Measurements from ENCODE around the gene RNF26.

Gene RNF26

DNA sequence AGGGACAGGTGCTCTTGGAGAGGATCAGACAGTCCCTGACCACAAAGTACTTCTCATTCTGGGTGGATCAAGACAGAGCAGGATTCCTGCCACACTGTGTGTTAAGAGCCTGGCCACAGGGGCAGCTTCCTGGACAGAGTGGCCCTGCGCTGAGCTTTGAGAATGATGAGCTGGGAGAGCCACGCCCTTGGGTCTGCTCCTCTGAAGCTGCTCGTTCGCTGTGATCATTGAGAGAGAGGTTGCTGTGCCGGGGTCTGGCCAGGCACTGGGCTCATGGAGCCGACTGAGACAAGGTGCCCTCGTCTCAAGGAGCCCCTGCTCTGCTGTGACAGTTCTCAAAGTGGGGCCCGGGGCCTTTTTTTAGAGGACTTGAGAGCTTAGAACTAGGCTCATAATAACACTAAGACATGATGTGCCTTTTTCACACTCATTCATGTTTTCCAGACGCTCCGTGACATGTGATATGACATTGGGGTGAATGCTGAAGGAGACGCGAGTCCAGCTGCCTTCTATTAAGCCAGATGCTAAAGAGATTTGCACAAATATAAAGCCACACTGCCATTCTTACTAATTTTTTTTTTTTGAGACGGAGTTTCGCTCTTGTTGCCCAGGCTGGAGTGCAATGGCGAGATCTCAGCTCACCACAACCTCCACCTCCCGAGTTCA lies 13.7 kb downstream of the RNF26 start:
- DNase-seq (ENCODE audit: low read depth): no peak
- no peak for TF ChIP-seq CTCF (conservative IDR thresholded peaks at IDR 0.05; ENCODE audit: control insufficient read depth, insufficient read depth, low read depth, low read length)

GRCh38 chr11:119350302-119350701 lies 16.0 kb downstream of the RNF26 start:
- no peak overlapping the region for H3K4me3 ChIP-seq (ENCODE audit: control insufficient read depth, low read depth, low read length)
- DNase-seq (ENCODE audit: low read depth): no peak
- no peak for TF ChIP-seq CTCF (conservative IDR thresholded peaks at IDR 0.05; ENCODE audit: control insufficient read depth, insufficient read depth, low read depth, low read length)

More for the DNA sequence above, 13.7 kb downstream of the RNF26 start:
- H3K4me3 ChIP-seq (ENCODE audit: control insufficient read depth, low read depth, low read length): no peak overlapping the region

DNA sequence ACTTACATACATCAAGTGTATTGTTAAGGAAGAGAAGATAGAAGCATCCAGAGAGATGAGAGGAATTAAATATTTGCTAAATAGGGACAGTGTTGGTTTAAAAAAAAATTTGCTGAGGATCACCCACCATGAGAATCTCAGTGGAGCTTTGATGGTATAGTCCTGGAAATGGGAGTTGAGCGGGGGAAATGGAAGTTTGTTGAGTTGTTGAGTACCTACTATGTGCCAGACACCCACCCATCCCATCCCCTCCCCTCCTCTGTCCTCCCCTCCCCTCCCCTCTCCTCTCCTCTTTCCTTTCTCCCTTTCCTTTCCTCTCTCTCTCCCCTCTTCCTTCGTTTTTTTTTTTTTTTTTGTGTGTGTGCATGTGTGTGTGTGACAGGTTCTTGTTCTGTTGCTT lies 16.9 kb downstream of the RNF26 start:
- no peak for TF ChIP-seq CTCF (conservative IDR thresholded peaks at IDR 0.05; ENCODE audit: control insufficient read depth, insufficient read depth, low read depth, low read length)
- no peak for DNase-seq (ENCODE audit: low read depth)
- H3K4me3 ChIP-seq (ENCODE audit: control insufficient read depth, low read depth, low read length): no peak overlapping the region

DNA sequence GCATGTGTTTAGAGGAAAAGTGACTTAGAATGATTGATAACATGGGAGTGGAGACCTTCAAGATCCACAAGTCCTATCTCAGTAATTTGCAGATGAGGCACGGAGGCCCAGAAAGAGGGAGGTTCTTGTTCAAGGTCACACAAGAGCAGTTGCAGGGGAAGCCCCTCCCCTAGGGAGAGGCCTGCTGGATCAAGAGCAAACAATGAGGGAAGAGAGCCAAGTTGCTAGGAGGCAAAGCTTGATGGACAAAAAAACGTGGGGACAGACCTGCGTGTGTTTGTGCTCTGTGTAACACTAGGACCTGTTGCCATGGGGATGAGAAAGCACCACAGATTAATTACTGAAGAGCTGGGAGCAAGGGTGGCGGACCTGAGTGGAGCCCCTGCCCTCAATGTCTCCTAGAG lies 18.5 kb downstream of the RNF26 start:
- H3K4me3 ChIP-seq (ENCODE audit: control insufficient read depth, low read depth, low read length): no peak overlapping the region
- no peak for DNase-seq (ENCODE audit: low read depth)
- TF ChIP-seq CTCF (conservative IDR thresholded peaks at IDR 0.05; ENCODE audit: control insufficient read depth, insufficient read depth, low read depth, low read length): no peak

GRCh38 chr11:119355091-119355843 lies 20.9 kb downstream of the RNF26 start:
- TF ChIP-seq CTCF (conservative IDR thresholded peaks at IDR 0.05; ENCODE audit: control insufficient read depth, insufficient read depth, low read depth, low read length): no peak
- no peak overlapping the region for H3K4me3 ChIP-seq (ENCODE audit: control insufficient read depth, low read depth, low read length)

DNA sequence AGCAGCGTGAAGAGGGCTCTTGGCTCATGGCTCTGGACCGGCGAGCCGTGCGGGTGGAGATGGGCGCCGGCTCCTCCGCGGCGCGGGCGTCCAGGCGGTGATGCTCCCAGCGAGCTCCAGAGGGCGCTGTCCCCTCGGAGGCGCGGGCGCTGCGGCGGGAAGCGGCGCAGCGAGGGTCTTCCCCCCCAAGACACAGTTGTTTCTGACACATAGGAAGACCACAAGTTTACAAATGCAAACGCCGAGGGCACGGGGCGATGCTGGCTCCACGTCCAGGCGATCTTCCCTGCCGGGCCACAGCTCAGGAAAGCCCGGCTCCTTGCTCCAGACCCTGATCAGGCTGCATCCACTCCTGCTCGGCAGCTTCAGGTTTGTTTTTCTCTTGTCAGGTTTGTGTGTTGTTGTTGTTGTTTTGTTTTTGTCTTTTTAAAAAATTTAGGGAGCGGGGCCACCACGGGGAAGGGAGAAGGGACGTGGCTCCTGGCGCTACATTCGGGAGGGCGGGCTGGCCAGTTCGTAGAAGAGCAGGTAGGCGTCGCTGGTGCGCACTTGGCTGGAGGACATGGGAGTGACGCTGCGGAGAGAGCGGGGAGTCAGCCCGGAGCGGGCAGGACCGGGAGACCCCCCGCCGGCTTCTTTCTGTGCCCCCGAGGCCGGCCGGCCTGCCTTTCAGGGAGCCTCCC lies 22.2 kb downstream of the RNF26 start:
- TF ChIP-seq CTCF (conservative IDR thresholded peaks at IDR 0.05; ENCODE audit: control insufficient read depth, insufficient read depth, low read depth, low read length): peak; percentile 62
- peak overlapping the region; percentile 61 for H3K4me3 ChIP-seq (ENCODE audit: control insufficient read depth, low read depth, low read length)
- DNase-seq (ENCODE audit: low read depth): peak; percentile 73

More at GRCh38 chr11:119355091-119355843, 20.9 kb downstream of the RNF26 start:
- DNase-seq (ENCODE audit: low read depth): no peak

Data from fibroblast of mammary gland (primary cell).